RWPE1 (cell line): Measurements from ENCODE around the gene DGKI.

Experiments
- CTCF ChIA-PET: fragments of 350-600 bp; sonication (Branson Sonifier 250); formaldehyde crosslinking; extraction: SDS; loops from one replicate; lab custom pipeline; 2021; lab: Yijun Ruan, JAX
- POLR2A ChIA-PET: fragments of 400-600 bp; formaldehyde crosslinking; extraction: SDS; loops from one replicate; lab custom pipeline; 2020; ENCODE audit warnings: antibody characterized with exemption; ENCODE audit not compliant: low non-redundant PET; lab: Yijun Ruan, JAX
- DNase-seq: peaks from one replicate; pipeline ENCODE4 v3.0.0; 2012; ENCODE audit warnings: low spot score
- H3K27ac ChIP-seq: fragments of 450-650 bp; 2 replicates; pipeline ENCODE4 v1.5.1; 2017
- TF ChIP-seq, protein P1 (sequence below): fragments of 450-650 bp; conservative IDR thresholded peaks from 2 replicates; pipeline ENCODE4 v1.5.1; 2017; ENCODE audit warnings: low read depth, mild to moderate bottlenecking

Gene DGKI

DNA sequence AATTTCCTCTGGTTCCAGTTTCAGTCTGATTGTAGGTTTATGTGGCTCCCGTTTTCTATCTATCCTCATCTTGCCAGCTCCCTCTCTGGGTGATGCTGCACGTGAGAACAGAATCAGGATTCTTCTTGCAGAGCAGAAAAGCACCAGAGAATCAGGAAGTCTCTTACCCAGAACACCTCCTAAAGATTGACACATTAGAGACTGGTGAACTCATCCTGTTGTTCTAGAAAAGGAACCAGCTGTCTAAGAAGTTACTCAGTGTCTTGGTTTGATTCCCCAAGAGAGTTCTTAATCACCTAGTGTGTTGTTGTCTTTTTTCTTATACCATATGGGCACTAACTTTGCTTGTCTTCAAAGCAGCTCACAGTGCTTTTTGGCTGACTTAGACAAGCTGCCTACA, 152.4 kb downstream of the DGKI start:
- no peak for DNase-seq
- H3K27ac ChIP-seq: no peak overlapping the region
- ChIA-PET POLR2A (no interaction called here), CTCF (no interaction called here)
- TF ChIP-seq, protein P1, sequence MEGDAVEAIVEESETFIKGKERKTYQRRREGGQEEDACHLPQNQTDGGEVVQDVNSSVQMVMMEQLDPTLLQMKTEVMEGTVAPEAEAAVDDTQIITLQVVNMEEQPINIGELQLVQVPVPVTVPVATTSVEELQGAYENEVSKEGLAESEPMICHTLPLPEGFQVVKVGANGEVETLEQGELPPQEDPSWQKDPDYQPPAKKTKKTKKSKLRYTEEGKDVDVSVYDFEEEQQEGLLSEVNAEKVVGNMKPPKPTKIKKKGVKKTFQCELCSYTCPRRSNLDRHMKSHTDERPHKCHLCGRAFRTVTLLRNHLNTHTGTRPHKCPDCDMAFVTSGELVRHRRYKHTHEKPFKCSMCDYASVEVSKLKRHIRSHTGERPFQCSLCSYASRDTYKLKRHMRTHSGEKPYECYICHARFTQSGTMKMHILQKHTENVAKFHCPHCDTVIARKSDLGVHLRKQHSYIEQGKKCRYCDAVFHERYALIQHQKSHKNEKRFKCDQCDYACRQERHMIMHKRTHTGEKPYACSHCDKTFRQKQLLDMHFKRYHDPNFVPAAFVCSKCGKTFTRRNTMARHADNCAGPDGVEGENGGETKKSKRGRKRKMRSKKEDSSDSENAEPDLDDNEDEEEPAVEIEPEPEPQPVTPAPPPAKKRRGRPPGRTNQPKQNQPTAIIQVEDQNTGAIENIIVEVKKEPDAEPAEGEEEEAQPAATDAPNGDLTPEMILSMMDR: no peak

DNA sequence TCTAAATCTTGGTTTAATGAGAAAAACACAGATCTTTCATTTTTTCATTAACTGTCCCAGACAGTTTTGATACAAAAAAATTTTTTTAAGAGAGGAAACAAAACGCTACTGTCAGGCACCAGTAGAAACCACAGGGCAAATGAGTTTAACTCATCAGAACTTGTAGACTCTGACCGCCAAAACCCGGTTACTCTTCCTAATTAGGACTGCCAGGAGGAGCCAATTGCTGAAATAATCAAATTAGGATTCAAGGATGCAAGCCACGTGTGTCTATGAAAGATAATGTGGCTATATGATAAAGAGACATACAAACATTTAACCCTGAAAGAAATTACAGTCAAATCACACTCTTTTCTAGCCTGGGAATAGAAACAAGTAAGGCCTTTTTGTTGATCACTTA, 154.4 kb downstream of the DGKI start:
- TF ChIP-seq, protein P1: no peak
- DNase-seq: no peak
- H3K27ac ChIP-seq: no peak overlapping the region
- ChIA-PET CTCF (no interaction called here), POLR2A (no interaction called here)

DNA sequence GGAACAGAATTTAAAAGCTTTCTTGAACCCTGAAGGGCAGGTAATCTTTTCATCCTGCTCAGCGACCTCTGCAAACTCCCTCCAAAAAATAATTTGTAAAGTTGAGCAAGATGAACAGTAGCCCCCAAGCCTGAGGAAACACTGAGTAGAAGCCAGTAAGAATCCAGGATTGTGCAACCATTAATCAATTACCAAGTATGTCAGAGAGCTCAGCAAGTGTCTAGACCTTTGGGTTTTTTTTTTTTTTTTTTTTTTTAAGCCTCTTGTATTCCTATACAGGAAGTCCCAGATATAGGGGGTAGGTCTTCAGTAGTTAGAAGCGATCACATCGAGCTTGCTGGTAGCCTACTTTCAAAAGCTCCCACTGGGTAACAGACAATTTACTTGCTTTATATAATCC, 155.2 kb downstream of the DGKI start:
- TF ChIP-seq, protein P1: no peak
- H3K27ac ChIP-seq: no peak overlapping the region
- DNase-seq: no peak
- ChIA-PET POLR2A (no interaction called here), CTCF (no interaction called here)

DNA sequence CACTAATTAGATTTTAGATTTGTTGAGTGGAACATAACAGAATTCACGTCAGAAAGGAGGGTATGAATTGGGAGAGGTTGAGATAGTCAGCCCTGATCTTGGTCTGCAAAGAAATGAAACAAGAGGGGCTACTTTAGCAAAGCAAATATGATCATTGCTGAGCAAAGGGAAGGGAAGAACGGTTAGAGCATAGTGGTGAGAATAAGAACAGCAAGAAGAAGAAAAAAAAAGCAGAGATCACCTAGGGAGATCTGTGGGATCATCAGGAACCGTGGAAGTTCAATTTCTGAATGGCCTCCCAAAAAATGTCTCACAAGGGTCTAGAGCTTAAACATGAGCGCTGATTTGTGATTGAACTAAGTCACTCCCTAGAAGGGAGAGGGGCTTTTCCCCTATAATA, 156.1 kb downstream of the DGKI start:
- CTCF ChIA-PET: no interaction called here
- POLR2A ChIA-PET: no interaction called here

DNA sequence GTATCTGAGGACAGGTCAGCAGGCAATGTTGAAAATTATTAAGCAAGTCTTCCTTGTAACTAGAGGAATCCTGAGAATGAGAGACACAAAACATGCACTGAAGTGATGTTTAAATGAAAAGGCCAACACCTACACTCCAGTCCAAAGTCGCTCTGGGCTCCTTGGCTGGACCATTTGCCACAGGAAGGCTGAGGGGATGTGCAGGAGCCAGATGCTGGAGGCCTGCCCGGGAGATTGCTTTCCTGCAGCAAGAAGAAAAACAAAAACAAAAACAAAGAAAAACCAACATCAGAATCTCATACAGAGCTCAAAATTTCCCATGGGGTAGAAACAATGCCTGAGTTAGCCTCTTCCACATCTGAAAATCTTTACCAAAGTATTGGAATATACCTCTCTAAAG, 157.0 kb downstream of the DGKI start:
- CTCF ChIA-PET: no interaction called here
- TF ChIP-seq, protein P1: no peak
- DNase-seq: no peak
- no peak overlapping the region for H3K27ac ChIP-seq
- POLR2A ChIA-PET: no interaction called here

More for the DNA sequence above, 156.1 kb downstream of the DGKI start:
- H3K27ac ChIP-seq: no peak overlapping the region
- no peak for DNase-seq
- TF ChIP-seq, protein P1: no peak

DNA sequence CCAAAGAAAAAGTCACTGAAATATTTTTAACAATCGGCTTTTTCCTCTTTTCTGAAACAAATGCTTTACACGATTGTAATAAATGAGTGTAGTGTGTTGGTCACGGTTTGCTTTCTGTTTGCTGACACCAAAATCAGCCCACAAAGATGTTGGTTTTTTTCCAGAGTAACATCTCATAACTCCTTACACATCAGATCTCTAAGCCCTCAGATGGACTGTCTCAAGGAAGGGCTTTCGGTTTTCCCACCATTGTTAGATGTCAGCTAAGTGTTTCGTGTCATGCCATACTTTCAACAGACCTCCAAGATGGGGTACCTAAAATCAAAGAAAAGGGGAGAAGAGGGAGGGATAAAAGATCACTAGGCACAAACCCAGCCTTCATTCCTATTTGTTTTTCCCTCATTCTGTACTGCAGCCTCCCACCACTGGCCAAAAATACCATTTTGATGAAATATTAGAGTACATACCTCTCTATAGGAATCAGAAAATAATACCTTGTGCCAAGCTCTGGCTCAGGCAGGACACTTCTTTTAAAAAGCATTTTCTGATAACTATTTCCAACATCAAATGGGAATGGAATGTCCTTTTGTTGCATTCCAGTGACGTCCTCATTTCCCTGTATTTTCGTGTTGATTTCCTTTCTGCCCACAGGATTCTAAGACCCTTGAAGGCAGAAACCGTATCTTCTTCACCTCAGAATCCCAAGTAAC, 159.1 kb downstream of the DGKI start:
- ChIA-PET POLR2A (no interaction called here), CTCF (no interaction called here)
- TF ChIP-seq, protein P1: no peak
- no peak for DNase-seq
- H3K27ac ChIP-seq: no peak overlapping the region
